PC-9 (cell line): ENCODE measurements around the gene DNASE2.

Experiments used
- CTCF ChIP-seq: fragments of 200-600 bp; sonication (generic); conservative IDR thresholded peaks from 2 replicates; pipeline ENCODE4 v1.6.1; 2017; ENCODE audit warnings: mixed run types, antibody characterized with exemption, mild to moderate bottlenecking, moderate library complexity
- EZH2 ChIP-seq: fragments of 200-600 bp; sonication (generic); IDR thresholded peaks from 2 replicates; pipeline ENCODE4 v1.8.0; 2017; ENCODE audit warnings: antibody characterized with exemption, low read depth

GRCh38 chr19:12921047-12921446 is 39.8 kb upstream of the DNASE2 start:
- TF ChIP-seq CTCF: no peak
- TF ChIP-seq EZH2: no peak
